Activated CD4-positive, alpha-beta T cell treated with anti-CD3 and anti-CD28 coated beads, Interleukin-2, amount 10 ng/mL, durations not matched to agents 24 days and 14 days (primary cell): ENCODE measurements around the gene CBLN2. TPM values are rescaled to one million over a fixed set of nuclear protein-coding genes. Genes with fewer than 3 reads are reported as not detected.

ENCODE experiments used
- DNase-seq: peaks from one replicate; pipeline ENCODE4 v3.0.0; 2022
- H3K27ac Mint-ChIP-seq: one replicate; pipeline ENCODE4 v1.8.0; 2022; ENCODE audit warnings: mild to moderate bottlenecking, mixed read lengths
- H3K27me3 Mint-ChIP-seq: one replicate; pipeline ENCODE4 v1.8.0; 2022; ENCODE audit warnings: mixed read lengths
- H3K36me3 Mint-ChIP-seq: one replicate; pipeline ENCODE4 v1.8.0; 2022; ENCODE audit warnings: low read depth, mild to moderate bottlenecking, mixed read lengths
- H3K4me1 Mint-ChIP-seq: one replicate; pipeline ENCODE4 v1.8.0; 2021; ENCODE audit warnings: mixed read lengths
- H3K4me3 Mint-ChIP-seq: one replicate; pipeline ENCODE4 v1.8.0; 2022; ENCODE audit warnings: mild to moderate bottlenecking, moderate library complexity, mixed read lengths
- H3K9me3 Mint-ChIP-seq: one replicate; pipeline ENCODE4 v1.8.0; 2021; ENCODE audit warnings: mixed read lengths
- intact Hi-C: fragments of 100-400 bp; cut with micrococcal nuclease; formaldehyde crosslinking; loops from one replicate; pipeline ENCODE4 v1.15.1; 2023
- total RNA-seq: library from RNA; stranded (reverse); gene quantifications from 2 replicates; pipeline ENCODE4 v1.2.3, GENCODE V29; 2022

Gene CBLN2
- total RNA-seq, 1 donor from 2014 or later = not detected

GRCh38 chr18:72504866-72505265 lies 39.3 kb downstream of the CBLN2 start:
- no peaks in the 10 kb centered on the region for H3K36me3 Mint-ChIP-seq
- intact Hi-C loops = no loop called here
- H3K4me3 Mint-ChIP-seq = no peak overlapping the region
- H3K27me3 Mint-ChIP-seq = no peaks in the 10 kb centered on the region
- no peaks in the 10 kb centered on the region for H3K9me3 Mint-ChIP-seq
- no peak for DNase-seq
- H3K27ac Mint-ChIP-seq = no peak overlapping the region
- H3K4me1 Mint-ChIP-seq = no peaks in the 10 kb centered on the region

GRCh38 chr18:72502671-72503431 lies 41.3 kb downstream of the CBLN2 start:
- no peak overlapping the region for H3K4me3 Mint-ChIP-seq

GRCh38 chr18:72492497-72492896 lies 51.6 kb downstream of the CBLN2 start:
- no peak overlapping the region for H3K4me3 Mint-ChIP-seq
- H3K9me3 Mint-ChIP-seq = no peaks in the 10 kb centered on the region
- no peak overlapping the region for H3K27ac Mint-ChIP-seq
- no peaks in the 10 kb centered on the region for H3K4me1 Mint-ChIP-seq
- no peak for DNase-seq
- intact Hi-C loops = no loop called here
- no peaks in the 10 kb centered on the region for H3K36me3 Mint-ChIP-seq
- H3K27me3 Mint-ChIP-seq = no peaks in the 10 kb centered on the region

More at GRCh38 chr18:72502671-72503431, 41.3 kb downstream of the CBLN2 start:
- Mint-ChIP-seq H3K27me3 (no peaks in the 10 kb centered on the region), H3K36me3 (no peaks in the 10 kb centered on the region), H3K4me1 (no peaks in the 10 kb centered on the region), H3K9me3 (no peaks in the 10 kb centered on the region), H3K27ac (no peak overlapping the region)
- intact Hi-C loops = no loop called here
- DNase-seq = no peak
